ENCODE measurements around the gene RHBDF2.

GRCh38 chr17:76484228-76484725 is 16.9 kb downstream of the RHBDF2 start:
- TF ChIP-seq CTCF (conservative IDR thresholded peaks at IDR 0.05; ENCODE audit: low read length): no peak
- TF ChIP-seq EZH2phosphoT487 (IDR thresholded peaks at IDR 0.05; ENCODE audit: borderline replicate concordance, low read depth, low read length): no peak
